Glutamatergic neuron (in vitro differentiated cells): ENCODE measurements around the gene RDX. TPM values are rescaled to one million over a fixed set of nuclear protein-coding genes. Genes with fewer than 3 reads are reported as not detected.

Experiments
- DNase-seq: peaks from one replicate; pipeline ENCODE4 v3.0.0; 2022
- H3K27ac Mint-ChIP-seq: one replicate; pipeline ENCODE4 v1.8.0; 2020; ENCODE audit warnings: mild to moderate bottlenecking, mixed read lengths, inconsistent platforms; ENCODE audit not compliant: unreplicated experiment
- H3K27me3 Mint-ChIP-seq: one replicate; pipeline ENCODE4 v1.8.0; 2020; ENCODE audit warnings: mild to moderate bottlenecking, moderate library complexity, mixed read lengths, inconsistent platforms; ENCODE audit not compliant: unreplicated experiment
- H3K36me3 Mint-ChIP-seq: one replicate; pipeline ENCODE4 v1.8.0; 2020; ENCODE audit warnings: mild to moderate bottlenecking, mixed read lengths, inconsistent platforms; ENCODE audit not compliant: unreplicated experiment
- H3K4me1 Mint-ChIP-seq: one replicate; pipeline ENCODE4 v1.8.0; 2020; ENCODE audit warnings: mild to moderate bottlenecking, low read depth, mixed read lengths, inconsistent platforms; ENCODE audit not compliant: unreplicated experiment
- H3K4me3 Mint-ChIP-seq: one replicate; pipeline ENCODE4 v1.8.0; 2020; ENCODE audit warnings: mild to moderate bottlenecking, mixed read lengths, inconsistent platforms; ENCODE audit not compliant: unreplicated experiment
- H3K9me3 Mint-ChIP-seq: one replicate; pipeline ENCODE4 v1.8.0; 2020; ENCODE audit warnings: mild to moderate bottlenecking, moderate library complexity, mixed read lengths, inconsistent platforms; ENCODE audit not compliant: unreplicated experiment
- total RNA-seq: library from RNA; stranded (reverse); fragmentation: NEBNext Ultra II Directional; extraction: Animal tissue kit (Norgen Biotek cat#: 25700); gene quantifications from one replicate; pipeline ENCODE4 v1.2.1, GENCODE V29; 2021; ENCODE audit not compliant: unreplicated experiment
- TF ChIP-seq, protein P1 (sequence below): fragments of 200-600 bp; sonication (generic); IDR thresholded peaks from one replicate; pipeline ENCODE4 v1.5.0; 2021; ENCODE audit not compliant: partially characterized antibody, unreplicated experiment

Gene RDX
- total RNA-seq, 1 donor from 2014 or later: 71.7 TPM

DNA sequence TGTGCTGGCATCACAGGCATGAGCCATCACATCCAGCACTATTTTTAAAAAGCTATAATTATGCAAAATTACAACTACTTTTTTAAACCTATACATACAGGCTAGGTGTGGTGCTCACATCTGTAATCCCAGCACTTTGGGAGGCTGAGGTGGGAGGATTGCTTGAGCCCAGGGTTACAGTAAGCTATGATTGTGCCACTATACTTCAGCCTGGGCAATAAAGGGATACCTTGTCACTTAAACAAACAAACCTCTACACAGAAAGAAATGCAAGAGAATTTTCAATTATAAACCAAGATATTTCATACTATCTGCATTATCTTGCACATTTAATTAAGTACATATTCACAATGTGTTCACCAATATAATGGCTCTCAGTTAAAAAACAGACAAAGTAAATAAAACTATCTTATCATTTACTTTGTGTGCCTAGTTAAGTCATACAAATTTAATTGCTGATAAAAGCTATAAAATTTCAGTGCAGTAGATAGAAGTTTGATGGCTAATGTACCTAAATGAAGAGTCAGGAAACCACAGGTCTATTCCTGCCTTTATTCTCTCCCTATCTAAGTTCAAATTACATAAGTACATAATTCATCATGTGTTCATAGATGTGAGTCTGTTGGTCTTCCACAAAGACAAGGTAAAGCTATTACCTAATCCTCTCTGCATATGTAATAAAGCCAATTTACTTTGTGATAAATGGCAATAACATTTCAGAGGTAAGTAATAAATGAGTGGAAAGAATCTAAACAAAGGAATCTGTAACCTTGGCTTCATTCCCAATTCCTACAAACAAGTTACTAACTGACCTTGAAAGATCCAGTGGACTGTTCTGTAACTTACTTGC is 9.0 kb upstream of the RDX start:
- Mint-ChIP-seq H3K27ac (no peak overlapping the region), H3K4me1 (no peaks in the 10 kb centered on the region), H3K27me3 (no peaks in the 10 kb centered on the region), H3K36me3 (no peaks in the 10 kb centered on the region), H3K9me3 (no peaks in the 10 kb centered on the region), H3K4me3 (no peak overlapping the region)
- TF ChIP-seq, protein P1, sequence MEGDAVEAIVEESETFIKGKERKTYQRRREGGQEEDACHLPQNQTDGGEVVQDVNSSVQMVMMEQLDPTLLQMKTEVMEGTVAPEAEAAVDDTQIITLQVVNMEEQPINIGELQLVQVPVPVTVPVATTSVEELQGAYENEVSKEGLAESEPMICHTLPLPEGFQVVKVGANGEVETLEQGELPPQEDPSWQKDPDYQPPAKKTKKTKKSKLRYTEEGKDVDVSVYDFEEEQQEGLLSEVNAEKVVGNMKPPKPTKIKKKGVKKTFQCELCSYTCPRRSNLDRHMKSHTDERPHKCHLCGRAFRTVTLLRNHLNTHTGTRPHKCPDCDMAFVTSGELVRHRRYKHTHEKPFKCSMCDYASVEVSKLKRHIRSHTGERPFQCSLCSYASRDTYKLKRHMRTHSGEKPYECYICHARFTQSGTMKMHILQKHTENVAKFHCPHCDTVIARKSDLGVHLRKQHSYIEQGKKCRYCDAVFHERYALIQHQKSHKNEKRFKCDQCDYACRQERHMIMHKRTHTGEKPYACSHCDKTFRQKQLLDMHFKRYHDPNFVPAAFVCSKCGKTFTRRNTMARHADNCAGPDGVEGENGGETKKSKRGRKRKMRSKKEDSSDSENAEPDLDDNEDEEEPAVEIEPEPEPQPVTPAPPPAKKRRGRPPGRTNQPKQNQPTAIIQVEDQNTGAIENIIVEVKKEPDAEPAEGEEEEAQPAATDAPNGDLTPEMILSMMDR: no peak
- no peak for DNase-seq

DNA sequence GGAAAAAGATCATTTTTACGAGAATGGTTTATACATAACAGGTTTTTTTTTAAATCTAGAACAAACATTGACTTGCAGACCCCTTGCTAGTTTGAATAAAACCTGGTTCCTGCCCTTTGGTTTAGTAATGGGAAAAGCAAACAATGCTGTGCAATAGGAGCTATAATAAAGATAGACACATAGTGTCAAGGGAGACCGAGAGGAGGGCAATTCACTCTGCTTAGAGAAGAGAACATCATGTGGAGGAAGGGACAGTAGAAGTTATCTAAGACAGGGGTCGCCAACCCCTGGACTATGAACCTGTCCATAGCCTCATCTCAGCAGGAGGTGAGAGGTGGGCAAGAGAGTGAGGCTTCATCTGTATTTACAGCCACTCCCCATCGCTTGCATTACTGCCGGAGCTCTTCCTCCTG is 7.0 kb upstream of the RDX start:
- Mint-ChIP-seq H3K27ac (no peak overlapping the region), H3K36me3 (no peaks in the 10 kb centered on the region), H3K27me3 (no peaks in the 10 kb centered on the region), H3K4me1 (no peaks in the 10 kb centered on the region), H3K4me3 (no peak overlapping the region), H3K9me3 (no peaks in the 10 kb centered on the region)
- DNase-seq: no peak
- TF ChIP-seq, protein P1: no peak

DNA sequence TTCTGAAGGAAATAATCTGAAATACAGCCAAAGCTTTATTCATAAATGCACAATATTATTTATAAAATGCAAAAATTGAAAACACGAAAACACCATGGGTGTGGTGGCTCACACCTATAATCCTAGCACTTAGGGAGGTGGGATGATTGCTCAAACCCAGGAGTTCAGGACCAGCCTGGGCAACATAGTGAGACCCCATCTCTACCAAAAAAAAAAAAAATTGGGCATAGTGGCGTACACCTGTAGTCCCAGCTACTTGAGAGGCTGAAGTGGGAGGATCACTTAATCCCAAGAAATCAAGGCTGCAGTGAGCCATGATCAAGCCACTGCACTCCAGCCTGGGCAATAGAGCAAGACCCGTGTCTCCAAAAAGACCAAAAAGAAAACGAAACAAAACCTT is 5.2 kb upstream of the RDX start:
- no peak for DNase-seq
- TF ChIP-seq, protein P1: no peak
- no peaks in the 10 kb centered on the region for H3K27me3 Mint-ChIP-seq
- no peaks in the 10 kb centered on the region for H3K36me3 Mint-ChIP-seq
- H3K4me1 Mint-ChIP-seq: peaks cover 4% of the 10 kb centered on the region
- no peak overlapping the region for H3K27ac Mint-ChIP-seq
- no peak overlapping the region for H3K4me3 Mint-ChIP-seq
- H3K9me3 Mint-ChIP-seq: peaks cover 2% of the 10 kb centered on the region

DNA sequence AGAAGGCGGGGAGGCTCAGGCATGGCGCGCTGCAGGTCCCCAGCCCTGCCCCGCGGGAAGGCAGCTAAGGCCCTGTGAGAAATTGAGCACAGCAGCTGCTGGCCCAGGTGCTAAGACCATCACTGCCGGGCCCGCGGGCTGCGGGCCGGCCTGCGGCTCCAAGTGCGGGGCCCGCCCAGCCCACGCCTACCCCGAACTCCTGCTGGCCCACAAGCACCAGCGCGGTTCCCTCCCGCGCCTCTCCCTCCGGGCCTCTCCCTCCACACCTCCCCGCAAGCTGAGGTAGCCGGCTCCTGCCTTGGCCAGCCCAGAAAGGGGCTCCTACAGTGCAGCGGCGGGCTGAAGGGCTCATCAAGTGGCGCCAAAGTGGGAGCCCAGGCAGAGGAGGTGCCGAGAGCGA is 4.6 kb upstream of the RDX start:
- Mint-ChIP-seq H3K4me3 (no peak overlapping the region), H3K36me3 (no peaks in the 10 kb centered on the region), H3K9me3 (peaks cover 2% of the 10 kb centered on the region), H3K27me3 (no peaks in the 10 kb centered on the region), H3K27ac (no peak overlapping the region), H3K4me1 (peaks cover 4% of the 10 kb centered on the region)
- DNase-seq: no peak
- TF ChIP-seq, protein P1: no peak

DNA sequence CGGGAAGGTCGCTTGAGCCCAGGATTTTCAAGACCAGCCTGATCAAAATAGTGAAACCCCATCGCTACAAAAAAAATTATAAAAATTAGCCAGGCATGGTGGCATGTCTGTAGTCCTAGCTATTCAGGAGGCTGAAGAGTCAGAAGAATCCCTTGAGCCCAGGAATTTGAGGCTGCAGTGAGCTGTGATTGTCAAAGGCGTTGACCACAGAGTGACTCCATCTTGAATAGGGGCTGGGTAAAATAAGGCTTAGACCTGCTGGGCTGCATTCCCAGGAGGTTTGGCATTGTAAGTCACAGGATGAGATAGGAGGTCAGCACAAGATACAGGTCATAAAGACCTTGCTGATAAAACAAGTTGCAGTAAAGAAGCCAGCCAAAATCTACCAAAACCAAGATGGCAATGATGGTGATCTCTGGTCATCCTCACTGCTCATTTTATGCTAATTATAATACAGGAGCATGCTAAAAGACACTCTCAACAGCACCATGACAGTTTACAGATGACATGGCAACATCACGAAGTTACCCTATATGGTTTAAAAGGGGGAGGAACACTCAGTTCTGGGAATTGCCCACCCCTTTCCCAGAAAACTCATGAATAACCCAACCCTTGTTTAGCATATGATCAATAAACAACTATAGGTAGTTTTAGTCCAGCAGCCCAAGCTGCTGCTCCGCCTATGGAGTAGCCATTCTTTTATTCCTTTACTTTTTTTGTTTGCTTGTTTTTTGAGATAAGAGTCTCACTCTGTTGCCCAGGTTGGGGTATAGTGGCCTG is 2.8 kb upstream of the RDX start:
- peaks cover 4% of the 10 kb centered on the region for H3K4me1 Mint-ChIP-seq
- no peaks in the 10 kb centered on the region for H3K27me3 Mint-ChIP-seq
- TF ChIP-seq, protein P1: no peak
- H3K36me3 Mint-ChIP-seq: no peaks in the 10 kb centered on the region
- H3K27ac Mint-ChIP-seq: no peak overlapping the region
- no peak for DNase-seq
- peaks cover 5% of the 10 kb centered on the region for H3K9me3 Mint-ChIP-seq
- H3K4me3 Mint-ChIP-seq: no peak overlapping the region
